HG02840 (cell line): ENCODE measurements around the gene ABHD5.

ENCODE experiments used
- ATAC-seq: cut with Tn5 transposase; IDR thresholded peaks from one replicate; pipeline ENCODE4 v1.9.1; 2021; ENCODE audit warnings: mild to moderate bottlenecking, moderate library complexity, moderate number of reproducible peaks; ENCODE audit not compliant: unreplicated experiment, low FRiP score

ABHD5 gene

GRCh38 chr3:43773273-43774094 is 82.7 kb downstream of the ABHD5 start:
- no peak for ATAC-seq

- no peak for ATAC-seq
Measured at GRCh38 chr3:43774799-43775198, 84.1 kb downstream of the ABHD5 start.

- no peak for ATAC-seq
Measured at GRCh38 chr3:43776101-43776500, 85.4 kb downstream of the ABHD5 start.

GRCh38 chr3:43779850-43780249 is 89.1 kb downstream of the ABHD5 start:
- ATAC-seq: no peak

- no peak for ATAC-seq
Measured at GRCh38 chr3:43782541-43782940, 91.8 kb downstream of the ABHD5 start.
